Osteoblast (primary cell): ENCODE data around the gene TLN1. TPM values are rescaled to one million over a fixed set of nuclear protein-coding genes. Genes with fewer than 3 reads are reported as not detected.

Source experiments
- DNase-seq: peaks from one replicate; pipeline ENCODE4 v3.0.0; 2011; ENCODE audit warnings: low spot score, mixed read lengths; ENCODE audit not compliant: insufficient read length; ENCODE audit errors: missing footprints
- H2AFZ ChIP-seq: 2 replicates; pipeline ENCODE4 v1.6.0; 2011; ENCODE audit warnings: mild to moderate bottlenecking, low read length
- H3K27ac ChIP-seq: 2 replicates; pipeline ENCODE4 v1.5.1; 2011; ENCODE audit warnings: mild to moderate bottlenecking, low read depth, low read length, moderate library complexity
- H3K27me3 ChIP-seq: 2 replicates; pipeline ENCODE4 v1.6.0; 2012; ENCODE audit warnings: mild to moderate bottlenecking, control low read depth, inconsistent platforms, low read length, moderate library complexity; ENCODE audit not compliant: insufficient read depth
- H3K36me3 ChIP-seq: 2 replicates; pipeline ENCODE4 v1.5.1; 2011; ENCODE audit warnings: mild to moderate bottlenecking, low read length, control low read depth, moderate library complexity; ENCODE audit not compliant: insufficient read depth
- H3K4me1 ChIP-seq: 2 replicates; pipeline ENCODE4 v1.5.1; 2011; ENCODE audit warnings: mild to moderate bottlenecking, low read length, control low read depth, moderate library complexity; ENCODE audit not compliant: insufficient read depth
- H3K4me2 ChIP-seq: 2 replicates; pipeline ENCODE4 v1.6.0; 2011; ENCODE audit warnings: mild to moderate bottlenecking, low read length; ENCODE audit not compliant: insufficient read depth
- H3K4me3 ChIP-seq: fragments of 200-600 bp; sonication (generic); 3 replicates; pipeline ENCODE4 v1.5.1; 2012; ENCODE audit warnings: mild to moderate bottlenecking, low read length, inconsistent platforms; ENCODE audit not compliant: insufficient read depth
- H3K79me2 ChIP-seq: 2 replicates; pipeline ENCODE4 v1.6.0; 2012; ENCODE audit warnings: mild to moderate bottlenecking, low read length, control low read depth, inconsistent platforms; ENCODE audit not compliant: insufficient read depth
- H3K9me3 ChIP-seq: 2 replicates; pipeline ENCODE4 v1.5.1; 2011; ENCODE audit warnings: low read depth, low read length, control low read depth
- H4K20me1 ChIP-seq: 2 replicates; pipeline ENCODE4 v1.6.0; 2012; ENCODE audit warnings: mild to moderate bottlenecking, low read length, control low read depth; ENCODE audit not compliant: insufficient read depth
- total RNA-seq: library from RNA; depleted of rRNA; stranded (reverse); fragments of >200 nt; gene quantifications from 2 replicates; pipeline ENCODE4 v1.2.3, GENCODE V29; 2012
- TF ChIP-seq, protein P1 (sequence below): IDR thresholded peaks from 2 replicates; pipeline ENCODE4 v1.5.1; 2011; ENCODE audit warnings: mild to moderate bottlenecking, low read depth, low read length, moderate library complexity; ENCODE audit errors: extremely low read depth

The TLN1 gene
- total RNA-seq, 1 donor: 376 TPM

DNA sequence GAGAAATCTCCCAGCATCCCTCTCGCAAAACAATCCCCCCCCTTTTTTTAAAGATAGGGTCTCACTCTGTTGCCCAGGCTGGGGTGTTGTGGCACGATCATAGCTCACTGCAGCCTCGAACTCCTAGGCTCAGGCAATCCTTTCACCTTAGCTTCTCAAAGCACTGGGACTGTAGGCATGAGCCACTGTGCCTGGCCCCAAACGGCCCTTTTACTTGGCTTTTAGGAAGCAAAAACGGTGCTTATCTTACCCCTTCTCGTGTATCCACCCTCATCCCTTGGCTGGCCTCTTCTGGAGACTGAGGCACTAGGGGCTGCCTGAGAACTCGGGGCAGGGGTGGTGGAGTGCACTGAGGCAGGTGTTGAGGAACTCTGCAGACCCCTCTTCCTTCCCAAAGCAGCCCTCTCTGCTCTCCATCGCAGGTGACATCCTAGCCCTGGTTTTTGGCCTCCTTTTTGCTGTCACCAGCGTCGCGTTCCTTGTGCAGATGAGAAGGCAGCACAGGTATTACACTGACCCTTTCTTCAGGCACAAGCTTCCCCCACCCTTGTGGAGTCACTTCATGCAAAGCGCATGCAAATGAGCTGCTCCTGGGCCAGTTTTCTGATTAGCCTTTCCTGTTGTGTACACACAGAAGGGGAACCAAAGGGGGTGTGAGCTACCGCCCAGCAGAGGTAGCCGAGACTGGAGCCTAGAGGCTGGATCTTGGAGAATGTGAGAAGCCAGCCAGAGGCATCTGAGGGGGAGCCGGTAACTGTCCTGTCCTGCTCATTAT lies 51.5 kb downstream of the TLN1 start:
- Histone ChIP-seq H2AFZ (no peak overlapping the region), H3K9me3 (no peaks in the 10 kb centered on the region), H4K20me1 (peaks cover 49% of the 10 kb centered on the region), H3K36me3 (peaks cover 44% of the 10 kb centered on the region), H3K79me2 (peaks cover 11% of the 10 kb centered on the region), H3K27ac (no peak overlapping the region), H3K4me2 (no peak overlapping the region), H3K4me1 (peaks cover 27% of the 10 kb centered on the region), H3K27me3 (peaks cover 4% of the 10 kb centered on the region), H3K4me3 (no peak overlapping the region)
- DNase-seq: peak; percentile 90
- TF ChIP-seq, protein P1, sequence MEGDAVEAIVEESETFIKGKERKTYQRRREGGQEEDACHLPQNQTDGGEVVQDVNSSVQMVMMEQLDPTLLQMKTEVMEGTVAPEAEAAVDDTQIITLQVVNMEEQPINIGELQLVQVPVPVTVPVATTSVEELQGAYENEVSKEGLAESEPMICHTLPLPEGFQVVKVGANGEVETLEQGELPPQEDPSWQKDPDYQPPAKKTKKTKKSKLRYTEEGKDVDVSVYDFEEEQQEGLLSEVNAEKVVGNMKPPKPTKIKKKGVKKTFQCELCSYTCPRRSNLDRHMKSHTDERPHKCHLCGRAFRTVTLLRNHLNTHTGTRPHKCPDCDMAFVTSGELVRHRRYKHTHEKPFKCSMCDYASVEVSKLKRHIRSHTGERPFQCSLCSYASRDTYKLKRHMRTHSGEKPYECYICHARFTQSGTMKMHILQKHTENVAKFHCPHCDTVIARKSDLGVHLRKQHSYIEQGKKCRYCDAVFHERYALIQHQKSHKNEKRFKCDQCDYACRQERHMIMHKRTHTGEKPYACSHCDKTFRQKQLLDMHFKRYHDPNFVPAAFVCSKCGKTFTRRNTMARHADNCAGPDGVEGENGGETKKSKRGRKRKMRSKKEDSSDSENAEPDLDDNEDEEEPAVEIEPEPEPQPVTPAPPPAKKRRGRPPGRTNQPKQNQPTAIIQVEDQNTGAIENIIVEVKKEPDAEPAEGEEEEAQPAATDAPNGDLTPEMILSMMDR: no peak

DNA sequence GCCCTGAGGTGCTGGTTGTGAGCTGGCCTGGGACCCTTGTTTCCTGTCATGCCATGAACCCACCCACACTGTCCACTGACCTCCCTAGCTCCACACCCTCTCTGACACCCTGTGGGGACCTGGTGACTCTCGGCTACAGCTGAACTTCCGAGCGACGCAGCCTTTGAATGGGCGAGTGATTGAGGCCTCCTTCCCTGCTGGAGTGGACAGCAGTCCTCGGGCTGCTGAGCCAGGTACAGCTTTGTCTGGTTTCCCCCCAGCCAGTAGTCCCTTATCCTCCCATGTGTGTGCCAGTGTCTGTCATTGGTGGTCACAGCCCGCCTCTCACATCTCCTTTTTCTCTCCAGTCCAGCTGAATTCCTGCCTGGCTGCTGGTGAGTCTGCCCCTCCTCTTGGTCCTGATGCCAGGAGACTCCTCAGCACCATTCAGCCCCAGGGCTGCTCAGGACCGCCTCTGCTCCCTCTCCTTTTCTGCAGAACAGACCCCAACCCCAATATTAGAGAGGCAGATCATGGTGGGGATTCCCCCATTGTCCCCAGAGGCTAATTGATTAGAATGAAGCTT lies 52.1 kb downstream of the TLN1 start:
- Histone ChIP-seq H3K4me1 (peaks cover 27% of the 10 kb centered on the region), H3K79me2 (peaks cover 5% of the 10 kb centered on the region), H3K27ac (no peak overlapping the region), H3K4me2 (no peak overlapping the region), H3K9me3 (no peaks in the 10 kb centered on the region), H3K27me3 (peaks cover 7% of the 10 kb centered on the region), H4K20me1 (peaks cover 43% of the 10 kb centered on the region), H2AFZ (no peak overlapping the region), H3K36me3 (peaks cover 37% of the 10 kb centered on the region), H3K4me3 (no peak overlapping the region)
- TF ChIP-seq, protein P1: no peak
- peak; percentile 87 for DNase-seq

DNA sequence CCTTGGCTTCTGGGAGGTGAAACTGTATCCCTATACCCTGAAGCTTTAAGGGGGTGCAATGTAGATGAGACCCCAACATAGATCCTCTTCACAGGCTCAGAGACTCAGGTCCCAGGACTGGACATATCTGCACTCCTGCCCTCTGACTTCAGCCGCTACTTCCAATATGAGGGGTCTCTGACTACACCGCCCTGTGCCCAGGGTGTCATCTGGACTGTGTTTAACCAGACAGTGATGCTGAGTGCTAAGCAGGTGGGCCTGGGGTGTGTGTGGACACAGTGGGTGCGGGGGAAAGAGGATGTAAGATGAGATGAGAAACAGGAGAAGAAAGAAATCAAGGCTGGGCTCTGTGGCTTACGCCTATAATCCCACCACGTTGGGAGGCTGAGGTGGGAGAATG lies 52.9 kb downstream of the TLN1 start:
- Histone ChIP-seq H3K27ac (no peak overlapping the region), H4K20me1 (peaks cover 35% of the 10 kb centered on the region), H3K4me1 (peaks cover 19% of the 10 kb centered on the region), H3K36me3 (peaks cover 30% of the 10 kb centered on the region), H3K27me3 (peaks cover 11% of the 10 kb centered on the region), H3K4me2 (no peak overlapping the region), H3K79me2 (no peaks in the 10 kb centered on the region), H3K4me3 (no peak overlapping the region), H2AFZ (no peak overlapping the region), H3K9me3 (no peaks in the 10 kb centered on the region)
- TF ChIP-seq, protein P1: no peak
- DNase-seq: no peak

DNA sequence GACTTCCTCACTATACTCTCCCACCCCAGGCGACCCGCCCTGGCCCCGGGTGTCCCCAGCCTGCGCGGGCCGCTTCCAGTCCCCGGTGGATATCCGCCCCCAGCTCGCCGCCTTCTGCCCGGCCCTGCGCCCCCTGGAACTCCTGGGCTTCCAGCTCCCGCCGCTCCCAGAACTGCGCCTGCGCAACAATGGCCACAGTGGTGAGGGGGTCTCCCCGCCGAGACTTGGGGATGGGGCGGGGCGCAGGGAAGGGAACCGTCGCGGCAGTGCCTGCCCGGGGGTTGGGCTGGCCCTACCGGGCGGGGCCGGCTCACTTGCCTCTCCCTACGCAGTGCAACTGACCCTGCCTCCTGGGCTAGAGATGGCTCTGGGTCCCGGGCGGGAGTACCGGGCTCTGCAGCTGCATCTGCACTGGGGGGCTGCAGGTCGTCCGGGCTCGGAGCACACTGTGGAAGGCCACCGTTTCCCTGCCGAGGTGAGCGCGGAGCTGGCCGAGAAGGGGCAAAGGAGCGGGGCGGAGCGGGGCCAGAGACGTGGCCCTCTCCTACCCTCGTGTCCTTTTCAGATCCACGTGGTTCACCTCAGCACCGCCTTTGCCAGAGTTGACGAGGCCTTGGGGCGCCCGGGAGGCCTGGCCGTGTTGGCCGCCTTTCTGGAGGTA lies 56.1 kb downstream of the TLN1 start:
- peak overlapping the region; percentile 85 for H3K4me2 ChIP-seq
- DNase-seq: peak; percentile 89
- no peaks in the 10 kb centered on the region for H3K9me3 ChIP-seq
- H3K4me1 ChIP-seq: no peaks in the 10 kb centered on the region
- peaks cover 15% of the 10 kb centered on the region for H3K27me3 ChIP-seq
- TF ChIP-seq, protein P1: no peak
- peak overlapping the region; percentile 74 for H2AFZ ChIP-seq
- H3K79me2 ChIP-seq: no peaks in the 10 kb centered on the region
- H4K20me1 ChIP-seq: peaks cover 5% of the 10 kb centered on the region
- H3K4me3 ChIP-seq: peak overlapping the region; percentile 68
- H3K27ac ChIP-seq: no peak overlapping the region
- no peaks in the 10 kb centered on the region for H3K36me3 ChIP-seq
